Measurements from ENCODE around the gene RPS6KL1.
"Not testable (repeated sequence)": the region's sequence is repeated elsewhere in the genome, so short reads cannot be mapped to it uniquely, and the experiment has no call there.

The RPS6KL1 gene

DNA sequence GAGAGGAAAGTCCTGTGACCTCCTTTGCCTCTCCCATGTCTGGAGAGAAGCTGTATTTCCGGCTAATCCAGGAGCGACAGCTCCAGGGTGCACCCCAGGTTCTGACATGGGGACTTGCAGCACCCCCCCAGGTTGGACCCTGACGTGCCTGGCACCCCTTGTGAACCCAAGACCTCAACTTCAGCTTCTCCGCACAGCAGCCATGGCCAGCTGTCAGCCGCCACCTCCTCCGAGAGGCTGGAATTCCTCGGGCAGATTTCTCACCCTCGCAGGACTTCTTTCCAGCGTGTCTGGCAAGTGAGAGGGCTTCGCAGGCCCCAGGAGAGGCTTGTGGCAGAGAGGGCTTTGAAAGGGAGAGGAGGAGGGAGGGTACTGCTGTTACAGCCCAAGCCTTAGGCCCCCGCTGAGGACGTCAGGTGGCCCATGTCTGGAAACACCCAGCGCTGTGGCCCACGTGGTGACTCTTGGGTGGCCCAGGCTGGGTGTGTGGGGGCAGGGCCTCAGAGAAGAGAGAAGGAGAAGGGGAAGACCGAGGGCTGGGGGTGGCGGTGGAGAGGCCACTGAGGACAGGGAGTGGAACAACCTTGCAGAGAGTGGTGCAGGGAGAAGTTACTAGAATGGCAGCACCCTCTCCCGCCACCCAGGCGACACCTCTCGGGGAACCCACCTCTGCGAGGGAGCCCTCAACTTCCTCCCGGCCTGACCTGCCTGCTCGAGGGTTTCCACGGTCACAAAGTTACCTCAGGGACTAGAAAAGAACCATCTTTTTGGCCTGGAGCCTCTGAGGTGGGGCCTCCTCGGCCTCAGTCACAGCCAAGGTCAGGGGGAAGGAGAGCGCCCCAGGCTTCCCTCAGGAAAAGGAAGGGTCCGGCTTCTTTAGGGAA is 11.7 kb upstream of the RPS6KL1 start:
- no peak for DNase-seq

DNA sequence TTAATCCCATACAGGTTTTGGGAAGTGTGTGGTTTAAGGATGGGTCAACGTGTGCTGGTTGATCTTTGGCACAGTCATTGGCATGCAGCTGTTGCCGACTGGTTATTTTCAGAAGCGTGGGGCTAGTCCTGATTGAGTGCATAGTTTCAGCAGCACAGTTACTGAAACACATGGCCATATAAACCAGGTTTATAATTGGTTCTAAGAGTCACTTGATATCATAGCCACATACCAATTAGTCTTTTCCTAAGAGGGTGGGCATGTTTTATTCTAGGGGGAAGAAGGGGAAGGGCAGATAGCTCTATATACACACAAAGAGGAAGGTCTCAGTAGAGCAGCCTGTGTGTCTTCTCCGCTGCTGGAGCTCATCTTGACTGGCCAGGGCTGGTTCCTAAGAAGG is 11.0 kb upstream of the RPS6KL1 start:
- no peak for DNase-seq

- not testable (repeated sequence) for DNase-seq
Measured at GRCh38 chr14:74932936-74933335, 9.9 kb upstream of the RPS6KL1 start.

DNA sequence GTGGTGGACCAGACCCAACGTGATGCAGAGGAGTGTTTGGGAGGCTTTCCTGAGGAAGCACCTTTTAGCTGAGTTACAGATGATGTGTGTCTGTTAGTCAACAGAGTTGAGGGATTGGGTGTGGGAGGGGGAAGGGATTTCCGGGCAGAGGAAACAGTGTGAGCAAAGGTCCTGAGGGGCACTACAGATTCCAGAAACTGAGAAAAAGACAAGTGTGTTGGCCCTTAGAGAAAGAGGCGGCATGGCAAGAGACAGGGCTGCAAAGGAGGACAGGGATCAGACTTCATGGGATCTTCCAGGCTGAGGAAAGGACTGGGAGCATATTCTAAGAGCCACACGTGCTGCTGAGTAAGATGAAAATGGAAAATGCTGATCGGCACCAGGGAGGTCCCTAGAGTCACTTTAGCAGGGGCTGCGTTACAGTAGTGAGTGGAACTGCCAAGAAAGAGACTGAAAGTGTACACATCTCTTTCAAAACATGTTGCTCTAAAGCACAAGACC is 9.4 kb upstream of the RPS6KL1 start:
- DNase-seq = no peak

DNA sequence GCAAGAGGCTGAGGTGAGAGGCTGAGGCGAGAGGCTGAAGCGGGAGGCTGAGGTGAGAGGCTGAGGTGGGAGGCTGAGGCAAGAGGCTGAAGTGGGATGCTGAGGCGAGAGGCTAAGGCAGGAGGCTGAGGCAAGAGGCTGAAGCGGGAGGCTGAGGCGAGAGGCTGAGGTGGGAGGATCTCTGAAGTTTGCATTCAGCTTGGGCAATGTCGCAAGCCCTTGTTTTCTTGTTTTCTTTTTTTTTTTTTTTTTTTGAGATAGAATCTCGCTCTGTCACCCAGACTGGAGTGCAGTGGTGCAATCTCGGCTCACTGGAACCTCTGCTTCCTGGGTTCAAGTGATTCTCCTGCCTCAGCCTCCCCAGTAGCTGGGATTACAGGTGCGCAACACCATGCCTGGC is 8.7 kb upstream of the RPS6KL1 start:
- DNase-seq = not testable (repeated sequence)

DNA sequence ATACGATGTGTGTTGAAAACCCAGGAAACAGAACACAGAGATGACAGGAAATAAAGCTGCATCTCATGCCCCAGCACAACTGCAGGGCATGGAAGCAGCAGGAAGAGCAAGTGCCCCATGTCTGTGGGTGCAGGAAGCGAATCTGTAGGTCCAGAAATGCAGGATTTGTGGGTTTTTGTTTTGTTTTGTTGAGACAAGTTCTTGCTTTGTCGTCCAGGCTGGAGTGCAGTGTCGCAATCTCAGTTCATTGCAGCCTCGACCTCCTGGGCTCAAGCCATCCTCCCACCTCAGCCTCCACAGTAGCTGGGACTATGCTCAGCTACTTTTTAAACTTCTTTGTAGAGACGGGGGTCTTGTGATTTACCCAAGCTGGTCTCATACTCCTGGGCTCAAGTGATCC is 6.2 kb upstream of the RPS6KL1 start:
- no peak for DNase-seq

GRCh38 chr14:74927225-74927624 is 4.2 kb upstream of the RPS6KL1 start:
- DNase-seq = no peak

- no peak for DNase-seq
Measured at GRCh38 chr14:74924061-74924460, 1.0 kb upstream of the RPS6KL1 start.

- DNase-seq = no peak
Measured at GRCh38 chr14:74921987-74922751, 891 bp downstream of the RPS6KL1 start.

- DNase-seq = no peak
Measured at GRCh38 chr14:74921053-74921620, 1.9 kb downstream of the RPS6KL1 start.

DNA sequence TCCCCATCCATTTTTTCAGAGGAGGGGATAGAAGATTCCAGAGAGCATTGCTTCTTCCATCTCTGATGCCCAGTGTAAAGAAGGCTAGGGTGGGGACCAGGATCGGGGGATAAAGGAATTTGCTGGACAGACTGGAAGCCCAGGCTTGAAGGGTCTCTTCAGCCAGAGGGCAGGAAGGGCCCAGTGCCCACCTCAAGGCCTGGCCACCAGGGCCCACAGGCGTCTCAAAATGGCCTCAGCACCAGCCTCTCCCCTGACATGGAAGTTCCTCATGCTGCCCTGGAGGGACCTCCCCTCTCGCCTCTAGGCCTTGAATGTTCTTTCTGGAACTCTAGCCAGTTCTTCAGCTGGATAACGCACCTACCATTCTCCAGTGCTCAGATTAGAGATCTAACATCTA is 2.8 kb downstream of the RPS6KL1 start:
- no peak for DNase-seq

- no peak for DNase-seq
Measured at GRCh38 chr14:74919421-74920165, 3.5 kb downstream of the RPS6KL1 start.

GRCh38 chr14:74918380-74918779 is 4.7 kb downstream of the RPS6KL1 start:
- DNase-seq = no peak

DNA sequence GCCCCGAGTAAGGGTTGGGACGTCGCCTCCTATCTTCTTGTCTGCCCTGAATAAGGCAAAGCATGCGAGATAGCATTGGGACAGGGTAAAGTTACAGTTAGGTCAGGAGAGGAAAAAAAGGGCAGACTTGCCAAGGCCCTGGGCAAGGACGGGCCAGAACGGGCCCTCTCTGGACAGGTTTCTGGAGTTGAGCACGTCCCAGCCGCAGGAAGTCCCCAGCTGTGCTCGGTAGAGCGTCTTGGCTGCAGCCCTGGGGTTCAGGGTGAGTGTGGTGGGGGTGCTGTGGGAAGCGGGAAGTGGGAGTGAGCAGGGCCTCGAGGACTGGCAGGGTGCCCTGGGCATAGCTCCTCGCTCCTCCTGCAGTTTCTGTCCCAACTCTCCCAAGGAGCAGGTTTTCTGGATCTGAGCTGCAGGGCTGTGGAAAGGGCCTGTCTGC is 5.4 kb downstream of the RPS6KL1 start:
- DNase-seq = no peak

DNA sequence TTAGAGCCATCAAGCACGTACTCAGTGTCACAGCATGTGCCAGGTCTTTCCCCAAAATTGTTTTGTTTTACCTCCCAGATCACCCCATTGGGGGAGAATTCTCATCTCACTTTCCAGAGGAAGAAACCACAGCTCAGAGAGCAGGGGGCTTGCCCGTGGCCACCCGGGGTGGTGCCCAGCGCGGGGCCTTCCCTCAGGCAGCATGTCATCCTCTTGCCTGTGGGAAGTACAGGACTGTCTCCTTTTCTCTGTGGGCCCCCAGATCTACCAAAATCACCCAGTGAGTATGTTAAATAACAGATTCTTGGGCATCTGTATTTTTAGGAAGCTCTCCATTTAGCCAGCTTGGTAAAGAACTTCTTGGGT is 5.9 kb downstream of the RPS6KL1 start:
- DNase-seq = no peak

GRCh38 chr14:74915826-74916225 is 7.2 kb downstream of the RPS6KL1 start:
- DNase-seq = no peak

DNA sequence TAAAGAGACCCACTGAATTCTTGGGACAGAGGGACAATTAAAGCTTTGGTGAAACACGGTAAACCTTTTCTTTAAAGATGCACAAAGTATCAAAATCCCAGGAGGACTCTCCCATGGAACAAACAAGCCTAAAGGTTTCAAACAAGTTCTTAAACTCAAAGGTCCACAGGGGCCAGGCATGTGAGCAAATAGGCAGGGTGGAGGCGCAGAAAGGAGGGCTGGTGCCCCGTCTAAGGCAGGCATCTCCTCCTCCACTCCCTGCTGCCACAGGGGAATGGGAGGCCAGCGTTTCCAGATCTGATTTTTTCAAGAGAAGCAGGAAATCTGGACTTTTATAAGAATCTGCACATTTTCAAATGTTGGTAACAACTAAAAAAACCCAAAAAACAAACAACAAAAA is 7.6 kb downstream of the RPS6KL1 start:
- DNase-seq = no peak

- no peak for DNase-seq
Measured at GRCh38 chr14:74913986-74914573, 9.0 kb downstream of the RPS6KL1 start.

DNA sequence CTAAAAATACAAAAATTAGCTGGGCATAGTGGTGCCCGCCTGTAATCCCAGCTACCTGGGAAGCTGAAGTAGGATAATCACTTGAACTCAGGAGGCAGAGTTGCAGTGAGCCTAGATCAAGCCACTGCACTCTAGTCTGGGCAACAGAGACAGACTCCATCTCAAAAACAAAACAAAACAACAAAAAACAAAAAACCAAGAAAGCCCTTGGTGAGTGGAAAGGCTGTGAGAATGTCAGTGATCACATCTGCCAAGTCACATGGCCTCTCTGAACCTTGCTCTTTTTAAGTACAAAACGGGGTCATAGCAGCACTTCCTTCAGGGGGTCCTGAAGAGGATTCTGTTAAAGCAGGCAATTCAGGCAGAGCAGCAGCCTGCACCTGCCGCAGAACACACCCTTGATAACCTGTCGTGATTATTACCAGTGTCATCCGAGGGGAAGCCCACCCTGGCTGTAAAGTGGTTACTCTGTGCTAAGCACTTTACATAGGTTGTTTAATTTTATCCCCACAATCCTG is 9.6 kb downstream of the RPS6KL1 start:
- DNase-seq = no peak

- no peak for DNase-seq
Measured at GRCh38 chr14:74912801-74913200, 10.3 kb downstream of the RPS6KL1 start.

DNA sequence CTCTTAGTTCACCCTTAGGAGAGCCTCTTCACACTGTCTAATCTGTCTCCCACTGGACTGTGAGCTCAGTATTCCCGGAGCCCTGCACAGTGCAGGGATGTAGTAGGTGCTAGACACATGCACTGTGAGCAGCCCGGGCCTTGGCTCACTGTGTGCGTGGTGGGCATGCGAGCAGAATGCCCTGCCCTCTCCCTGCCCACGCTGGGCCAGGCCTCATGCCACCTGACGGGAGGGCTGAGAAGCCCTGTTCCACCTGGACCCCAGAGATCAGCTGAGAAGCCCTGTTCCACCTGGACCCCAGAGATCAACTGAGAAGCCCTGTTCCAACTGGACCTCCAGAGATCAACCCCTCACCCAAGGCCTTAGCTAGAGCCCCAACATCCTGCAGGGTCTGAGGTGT is 10.9 kb downstream of the RPS6KL1 start:
- no peak for DNase-seq

- no peak for DNase-seq
Measured at GRCh38 chr14:74911704-74912103, 11.4 kb downstream of the RPS6KL1 start.
